Endothelial cell of umbilical vein (primary cell): ENCODE results near the gene RANBP3.

Source experiments
- EZH2 ChIP-seq: IDR thresholded peaks from 2 replicates; pipeline ENCODE4 v1.6.1; 2012; ENCODE audit warnings: borderline replicate concordance, low read depth, mild to moderate bottlenecking, moderate library complexity, low read length, inconsistent platforms; ENCODE audit not compliant: severe bottlenecking
- MYC ChIP-seq: IDR thresholded peaks from one replicate; pipeline ENCODE4 v1.6.1; 2011; ENCODE audit warnings: mild to moderate bottlenecking, low read depth, low read length
- POLR2A ChIP-seq: IDR thresholded peaks from 2 replicates; pipeline ENCODE4 v1.6.1; 2012; ENCODE audit warnings: low read depth, mild to moderate bottlenecking, control low read depth, low read length
- TF ChIP-seq, protein P1 (sequence below), 2 donors: IDR thresholded peaks; 1 replicate in 1 of 2; 2 replicates in 1 of 2; pipeline ENCODE4 v1.5.1; 2011; ENCODE audit warnings: low read length in 2 of 2, mild to moderate bottlenecking in 2 of 2, moderate library complexity in 2 of 2, control low read depth in 1 of 2, inconsistent platforms in 1 of 2, low read depth in 1 of 2; ENCODE audit not compliant: insufficient read depth in 1 of 2; ENCODE audit errors: extremely low read depth in 1 of 2

GRCh38 chr19:5971714-5972354 lies 6.1 kb downstream of the RANBP3 start:
- TF ChIP-seq MYC = no peak
- TF ChIP-seq, protein P1, sequence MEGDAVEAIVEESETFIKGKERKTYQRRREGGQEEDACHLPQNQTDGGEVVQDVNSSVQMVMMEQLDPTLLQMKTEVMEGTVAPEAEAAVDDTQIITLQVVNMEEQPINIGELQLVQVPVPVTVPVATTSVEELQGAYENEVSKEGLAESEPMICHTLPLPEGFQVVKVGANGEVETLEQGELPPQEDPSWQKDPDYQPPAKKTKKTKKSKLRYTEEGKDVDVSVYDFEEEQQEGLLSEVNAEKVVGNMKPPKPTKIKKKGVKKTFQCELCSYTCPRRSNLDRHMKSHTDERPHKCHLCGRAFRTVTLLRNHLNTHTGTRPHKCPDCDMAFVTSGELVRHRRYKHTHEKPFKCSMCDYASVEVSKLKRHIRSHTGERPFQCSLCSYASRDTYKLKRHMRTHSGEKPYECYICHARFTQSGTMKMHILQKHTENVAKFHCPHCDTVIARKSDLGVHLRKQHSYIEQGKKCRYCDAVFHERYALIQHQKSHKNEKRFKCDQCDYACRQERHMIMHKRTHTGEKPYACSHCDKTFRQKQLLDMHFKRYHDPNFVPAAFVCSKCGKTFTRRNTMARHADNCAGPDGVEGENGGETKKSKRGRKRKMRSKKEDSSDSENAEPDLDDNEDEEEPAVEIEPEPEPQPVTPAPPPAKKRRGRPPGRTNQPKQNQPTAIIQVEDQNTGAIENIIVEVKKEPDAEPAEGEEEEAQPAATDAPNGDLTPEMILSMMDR (IDR thresholded peaks at IDR 0.05; ENCODE audit: extremely low read depth in 1 of 2, insufficient read depth in 1 of 2, low read depth in 1 of 2, low read length in 2 of 2) = no peak
- no peak for TF ChIP-seq POLR2A
- no peak for TF ChIP-seq EZH2
